Measurements from ENCODE around the gene VAC14. TPM values are rescaled to one million over a fixed set of nuclear protein-coding genes. Genes with fewer than 3 reads are reported as not detected.

Gene VAC14
- total and polyA plus RNA-seq, 4 donors = 27.6 to 60.8 (median 50.9) TPM

DNA sequence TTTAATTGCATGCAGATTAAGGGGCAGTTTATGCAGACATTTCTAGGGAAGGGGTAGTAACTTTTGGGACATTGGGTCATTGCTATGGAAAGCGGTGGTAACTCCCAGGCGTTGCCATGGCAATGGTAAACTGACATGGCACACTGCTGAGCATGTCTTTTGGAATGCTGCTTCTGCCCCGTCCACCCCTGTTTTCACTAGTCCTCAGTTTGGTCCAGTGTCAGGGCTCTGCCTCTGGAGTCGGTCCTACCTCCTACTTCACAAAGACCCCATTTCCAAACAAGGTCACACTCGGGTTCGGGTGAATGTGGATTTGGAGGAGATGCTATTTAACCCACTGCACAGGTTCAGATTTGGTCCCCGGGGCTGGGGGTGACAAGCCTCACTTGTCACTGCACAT is 151.7 kb downstream of the VAC14 start:
- no peak overlapping the region for H3K4me3 ChIP-seq
- peaks cover 0 to 1% (median 0%) of the 10 kb centered on the region in 4 donors for H3K9me3 ChIP-seq (ENCODE audit: control insufficient read depth in 4 of 4, insufficient read depth in 3 of 4, low read length in 3 of 4)
- H3K27ac ChIP-seq (ENCODE audit: low read depth in 1 of 2, low read length in 1 of 2) = no peak overlapping the region
- 91 to 92% methylated on average over 7 of the region's 7 CpGs for WGBS, 2 donors
- ATAC-seq (ENCODE audit: insufficient read depth, low FRiP score) (no peak), DNase-seq (no peak)
- TF ChIP-seq, protein P1, sequence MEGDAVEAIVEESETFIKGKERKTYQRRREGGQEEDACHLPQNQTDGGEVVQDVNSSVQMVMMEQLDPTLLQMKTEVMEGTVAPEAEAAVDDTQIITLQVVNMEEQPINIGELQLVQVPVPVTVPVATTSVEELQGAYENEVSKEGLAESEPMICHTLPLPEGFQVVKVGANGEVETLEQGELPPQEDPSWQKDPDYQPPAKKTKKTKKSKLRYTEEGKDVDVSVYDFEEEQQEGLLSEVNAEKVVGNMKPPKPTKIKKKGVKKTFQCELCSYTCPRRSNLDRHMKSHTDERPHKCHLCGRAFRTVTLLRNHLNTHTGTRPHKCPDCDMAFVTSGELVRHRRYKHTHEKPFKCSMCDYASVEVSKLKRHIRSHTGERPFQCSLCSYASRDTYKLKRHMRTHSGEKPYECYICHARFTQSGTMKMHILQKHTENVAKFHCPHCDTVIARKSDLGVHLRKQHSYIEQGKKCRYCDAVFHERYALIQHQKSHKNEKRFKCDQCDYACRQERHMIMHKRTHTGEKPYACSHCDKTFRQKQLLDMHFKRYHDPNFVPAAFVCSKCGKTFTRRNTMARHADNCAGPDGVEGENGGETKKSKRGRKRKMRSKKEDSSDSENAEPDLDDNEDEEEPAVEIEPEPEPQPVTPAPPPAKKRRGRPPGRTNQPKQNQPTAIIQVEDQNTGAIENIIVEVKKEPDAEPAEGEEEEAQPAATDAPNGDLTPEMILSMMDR (IDR thresholded peaks at IDR 0.05; ENCODE audit: control extremely low read depth, extremely low read depth) = no peak
- no peak overlapping the region for H3K9ac ChIP-seq (ENCODE audit: insufficient read depth in 1 of 2, low read length in 2 of 2)
- peaks cover 0 to 10% (median 0%) of the 10 kb centered on the region in 5 donors for H3K4me1 ChIP-seq (ENCODE audit: control insufficient read depth in 5 of 5, insufficient read depth in 5 of 5, low read length in 5 of 5)
- H3K36me3 ChIP-seq (ENCODE audit: control insufficient read depth in 4 of 4, insufficient read depth in 4 of 4, low read length in 4 of 4) = no peaks in the 10 kb centered on the region
- H3K27me3 ChIP-seq (ENCODE audit: control insufficient read depth in 3 of 3, insufficient read depth in 3 of 3, low read length in 2 of 3) = no peaks in the 10 kb centered on the region

- ATAC-seq (ENCODE audit: insufficient read depth, low FRiP score) (no peak), DNase-seq (no peak)
- Histone ChIP-seq H3K4me3 (no peak overlapping the region), H3K27me3 (ENCODE audit: control insufficient read depth in 3 of 3, insufficient read depth in 3 of 3, low read length in 2 of 3) (no peaks in the 10 kb centered on the region), H3K36me3 (ENCODE audit: control insufficient read depth in 4 of 4, insufficient read depth in 4 of 4, low read length in 4 of 4) (no peaks in the 10 kb centered on the region), H3K9me3 (ENCODE audit: control insufficient read depth in 4 of 4, insufficient read depth in 3 of 4, low read length in 3 of 4) (peaks cover 0 to 1% (median 0%) of the 10 kb centered on the region in 4 donors), H3K9ac (ENCODE audit: insufficient read depth in 1 of 2, low read length in 2 of 2) (no peak overlapping the region), H3K27ac (ENCODE audit: low read depth in 1 of 2, low read length in 1 of 2) (no peak overlapping the region), H3K4me1 (ENCODE audit: control insufficient read depth in 5 of 5, insufficient read depth in 5 of 5, low read length in 5 of 5) (peaks cover 0 to 6% (median 0%) of the 10 kb centered on the region in 5 donors)
- WGBS, 2 donors = 87% methylated on average over 6 of the region's 6 CpGs
- TF ChIP-seq, protein P1 (IDR thresholded peaks at IDR 0.05; ENCODE audit: control extremely low read depth, extremely low read depth) = no peak
These were observed 152.4 kb downstream of the VAC14 start for GRCh38 chr16:70648606-70649005.

DNA sequence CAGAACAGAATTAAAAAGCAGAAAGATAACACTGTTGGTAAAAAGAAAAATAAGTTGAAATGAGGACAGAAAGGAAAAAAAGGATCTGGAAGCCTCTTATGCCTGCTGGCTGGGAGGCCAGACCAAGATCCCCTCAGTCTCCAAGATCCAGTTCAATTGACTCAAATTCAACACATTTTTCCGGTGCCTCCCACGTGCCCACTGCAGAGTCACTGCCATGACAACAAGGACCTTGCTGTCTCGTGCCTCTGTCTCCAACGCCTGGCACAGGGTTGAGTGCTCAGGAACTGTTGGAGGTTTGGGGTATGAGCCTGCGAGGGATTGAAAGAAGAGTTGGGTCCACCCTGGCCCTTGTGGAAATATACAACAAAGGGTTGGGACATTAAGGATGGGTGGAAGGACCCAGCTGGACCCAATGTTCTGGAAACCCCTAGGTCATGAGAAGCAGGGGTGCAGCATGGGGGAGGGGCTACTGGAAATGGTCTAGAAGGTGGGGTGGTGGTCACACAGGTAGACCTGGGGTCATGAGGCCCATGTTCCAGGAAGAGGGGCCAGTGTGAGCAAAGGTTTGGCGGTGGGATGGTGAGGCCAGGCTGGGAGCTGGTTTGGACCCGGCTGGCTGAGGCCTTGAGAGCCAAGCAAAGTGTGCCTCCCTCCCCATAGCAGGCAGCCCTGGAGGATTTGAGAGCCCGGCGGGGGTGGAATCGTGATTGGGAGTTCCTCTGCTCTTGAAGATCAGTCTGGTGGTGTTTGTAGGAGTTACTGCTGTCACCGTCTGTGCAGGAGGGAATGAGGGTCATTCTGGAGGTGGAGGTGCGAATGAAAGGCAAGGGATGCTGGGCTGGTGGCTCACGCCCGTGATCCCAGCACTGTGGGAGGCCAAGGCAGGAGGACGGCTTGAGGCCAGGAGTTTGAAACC is 153.3 kb downstream of the VAC14 start:
- no peaks in the 10 kb centered on the region for H3K27me3 ChIP-seq (ENCODE audit: control insufficient read depth in 3 of 3, insufficient read depth in 3 of 3, low read length in 2 of 3)
- ATAC-seq (ENCODE audit: insufficient read depth, low FRiP score) (no peak), DNase-seq (no peak)
- H3K4me3 ChIP-seq = no peak overlapping the region
- TF ChIP-seq, protein P1 (IDR thresholded peaks at IDR 0.05; ENCODE audit: control extremely low read depth, extremely low read depth) = no peak
- peaks cover 0 to 6% (median 0%) of the 10 kb centered on the region in 5 donors for H3K4me1 ChIP-seq (ENCODE audit: control insufficient read depth in 5 of 5, insufficient read depth in 5 of 5, low read length in 5 of 5)
- no peaks in the 10 kb centered on the region for H3K36me3 ChIP-seq (ENCODE audit: control insufficient read depth in 4 of 4, insufficient read depth in 4 of 4, low read length in 4 of 4)
- no peak overlapping the region for H3K27ac ChIP-seq (ENCODE audit: low read depth in 1 of 2, low read length in 1 of 2)
- H3K9ac ChIP-seq (ENCODE audit: insufficient read depth in 1 of 2, low read length in 2 of 2) = no peak overlapping the region
- 87 to 90% methylated on average over 15 of the region's 15 CpGs for WGBS, 2 donors
- H3K9me3 ChIP-seq (ENCODE audit: control insufficient read depth in 4 of 4, insufficient read depth in 3 of 4, low read length in 3 of 4) = peaks cover 0 to 1% (median 0%) of the 10 kb centered on the region in 4 donors

All from lung (tissue), 12 donors.